Motor neuron (in vitro differentiated cells): ENCODE results near the gene KIF24. TPM values are rescaled to one million over a fixed set of nuclear protein-coding genes. Genes with fewer than 3 reads are reported as not detected.

Experiments
- ATAC-seq, 8 experiments: fragments of 200-7000 bp; cut with Tn5 transposase; replicated peaks in 6 of 8; 2 replicates each; pipeline ENCODE4 v1.8.0; 2021; ENCODE audit warnings: mild to moderate bottlenecking in 8 of 8, moderate library complexity in 8 of 8
- H3K27ac ChIP-seq, 2 donors: fragments of 250-450 bp; sonication (Bioruptor Pico); 2 replicates each; pipeline ENCODE4 v1.9.0; 2021; ENCODE audit warnings: antibody characterized with exemption in 2 of 2, mild to moderate bottlenecking in 2 of 2, moderate library complexity in 1 of 2
- H3K4me1 ChIP-seq, 2 donors: fragments of 250-450 bp; sonication (Bioruptor Pico); replicated peaks in 1 of 2; 2 replicates each; pipeline ENCODE4 v1.6.1; 2021; ENCODE audit warnings: antibody characterized with exemption in 2 of 2, mild to moderate bottlenecking in 2 of 2, moderate library complexity in 1 of 2
- H3K4me3 ChIP-seq, 5 donors: fragments of 250-450 bp; sonication (Bioruptor Pico); 2 replicates each; pipeline ENCODE4 v1.9.0; 2021; ENCODE audit warnings: antibody characterized with exemption in 5 of 5, mild to moderate bottlenecking in 5 of 5, moderate library complexity in 4 of 5
- WGBS, 10 experiments: fragments of 450-650 bp; shearing (Covaris generic); methylation state at CpG; one replicate each; pipeline ENCODE4 v1.0.0; 2022; 5-methylcytosine and 5-hydroxymethylcytosine counted together
- in situ Hi-C, 9 experiments: fragments of 400-800 bp; cut with MboI; loops; one replicate each; pipeline ENCODE4 v1.15.0; 2021; ENCODE audit warnings: low sequenced_read_pairs in 9 of 9, low pct_unique_long_range_greater_than_20kb in 2 of 9; ENCODE audit not compliant: unreplicated experiment in 9 of 9
- total RNA-seq, 8 experiments: library from RNA; unstranded; fragments of 300-600 nt; gene quantifications; 2 replicates each; pipeline versions ENCODE4 v1.2.3 to v1.2.4, GENCODE V29; 2022

KIF24 gene
- total RNA-seq, 8 experiments from 2014 or later: 0.36 to 6.3 (median 2.1) TPM

DNA sequence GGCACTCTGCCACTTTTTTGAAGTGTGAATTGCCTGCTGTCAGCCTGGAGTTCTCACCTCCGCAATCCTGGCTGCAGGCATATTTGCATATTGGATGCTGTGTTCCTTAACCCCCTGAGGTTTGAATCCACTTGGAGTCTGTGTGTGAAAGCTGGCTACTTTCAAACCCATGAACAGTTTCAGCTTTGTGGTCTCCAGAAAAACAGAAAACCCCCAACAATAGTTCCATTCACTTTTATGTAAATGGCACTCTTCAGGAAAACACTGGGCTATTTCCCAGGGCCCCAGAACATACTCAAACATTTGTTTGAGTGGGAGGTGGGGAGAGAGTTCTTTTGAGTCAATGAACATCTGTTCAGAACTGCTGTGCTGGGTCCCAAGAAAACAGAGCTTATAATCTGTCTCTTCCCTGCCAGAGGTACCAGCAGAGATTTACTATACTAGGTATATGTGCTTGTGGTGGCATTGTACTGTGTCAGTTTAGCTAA lies 5.3 kb upstream of the KIF24 start:
- 0 to 100% (median 14%) methylated on average over 1 of the region's 1 CpG; no CpG with 5 or more reads in 3 of the 10 experiments for WGBS, 10 experiments
- peaks cover 19 to 24% of the 10 kb centered on the region in 2 donors for H3K4me1 ChIP-seq
- H3K4me3 ChIP-seq: no peak overlapping the region
- H3K27ac ChIP-seq: peak overlapping the region in 1 of 2 donors; percentile 58
- ATAC-seq: peak in 6 of 8 experiments; percentile 4 to 68 (median 38)
- in situ Hi-C loops: no loop called here

DNA sequence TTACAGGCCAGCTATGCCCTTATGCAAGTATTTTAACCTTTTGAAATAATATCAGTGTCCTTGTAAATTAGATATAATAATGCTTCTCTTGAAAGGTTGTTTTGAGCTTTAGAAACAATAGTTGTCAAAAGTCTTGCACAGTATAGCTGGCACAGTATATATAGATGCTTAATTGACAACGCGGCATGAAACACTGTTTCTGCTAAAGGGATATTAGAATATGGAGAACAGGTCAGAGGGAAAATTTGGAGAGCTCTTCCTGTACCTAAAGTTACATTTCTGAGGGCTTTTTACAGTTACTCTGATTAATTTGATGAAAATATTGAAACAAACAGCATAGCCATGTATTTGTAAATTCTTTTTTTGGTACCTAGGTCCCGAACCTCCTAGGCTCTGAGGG lies 4.8 kb upstream of the KIF24 start:
- H3K4me1 ChIP-seq: peaks cover 19 to 24% of the 10 kb centered on the region in 2 donors
- H3K4me3 ChIP-seq: no peak overlapping the region
- 0 to 100% (median 67%) methylated on average over 2 to 3 of the region's 3 CpGs; no CpG with 5 or more reads in 1 of the 10 experiments for WGBS, 10 experiments
- in situ Hi-C loops: no loop called here
- ATAC-seq: no peak
- peak overlapping the region in 1 of 2 donors; percentile 56 for H3K27ac ChIP-seq

DNA sequence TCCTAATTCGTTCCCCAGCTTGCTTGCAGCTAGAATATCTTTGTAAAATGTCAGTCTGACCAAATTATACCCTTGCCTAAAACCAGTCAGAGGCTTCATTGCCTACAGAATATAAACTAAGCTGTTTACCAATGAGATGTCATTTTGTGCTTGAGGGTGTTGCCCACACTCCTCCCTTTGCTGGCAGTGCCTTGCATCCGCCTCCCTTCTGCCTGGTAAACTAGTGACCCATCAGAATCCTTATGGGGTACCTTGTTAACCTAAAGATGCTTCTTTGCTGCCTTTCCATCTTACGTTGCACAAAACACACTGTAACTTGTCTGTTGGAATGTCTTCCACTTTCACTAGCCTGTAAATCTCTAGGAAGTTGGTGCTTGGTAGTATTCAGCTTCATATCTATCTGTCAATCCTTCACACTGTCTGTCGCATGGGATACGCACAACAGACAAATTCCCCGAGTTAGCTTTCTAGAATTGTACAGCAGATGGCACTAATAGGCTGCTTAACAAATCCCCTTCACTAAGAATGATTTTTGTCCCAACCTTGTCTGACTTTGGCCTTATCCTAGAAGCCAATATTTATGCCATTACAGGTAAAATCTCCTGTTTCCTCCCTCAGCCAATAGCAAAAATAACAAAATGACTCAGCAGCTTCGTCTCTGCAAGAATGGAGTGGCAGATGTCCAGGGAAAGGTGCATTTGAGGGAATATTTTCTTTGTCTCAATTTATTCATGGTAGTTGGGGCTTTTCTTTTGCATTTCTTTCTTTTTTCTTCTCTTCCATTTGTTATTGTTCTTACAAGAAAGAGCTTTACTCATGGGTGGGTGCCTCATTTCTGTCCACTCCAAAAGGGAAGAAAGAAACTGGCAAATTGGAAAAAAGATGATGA lies 3.3 kb upstream of the KIF24 start:
- in situ Hi-C loops: no loop called here
- no peak overlapping the region for H3K4me3 ChIP-seq

DNA sequence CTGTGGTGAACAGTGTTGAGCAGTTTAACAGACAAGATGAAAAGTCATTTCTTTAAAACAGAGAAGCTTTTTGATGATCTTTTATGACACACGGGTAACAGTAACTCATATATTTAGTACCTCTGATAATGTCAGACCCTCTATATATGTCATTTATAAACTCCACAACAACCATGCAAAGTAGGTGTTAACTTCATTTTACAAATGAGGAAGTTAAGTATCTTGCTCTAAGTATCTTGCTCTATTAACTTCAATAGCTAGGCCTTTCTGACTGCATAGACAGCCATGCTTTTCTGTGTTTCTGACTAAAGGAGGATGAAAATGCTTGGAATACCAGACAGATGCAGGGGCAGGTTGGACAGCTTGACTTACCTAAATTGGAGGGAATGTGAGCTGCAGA lies 2.1 kb upstream of the KIF24 start:
- ATAC-seq: no peak
- peaks cover 22 to 24% of the 10 kb centered on the region in 2 donors for H3K4me1 ChIP-seq
- 50 to 100% (median 80%) methylated on average over 1 of the region's 1 CpG; no CpG with 5 or more reads in 3 of the 10 experiments for WGBS, 10 experiments
- H3K27ac ChIP-seq: no peak overlapping the region
- in situ Hi-C loops: no loop called here
- H3K4me3 ChIP-seq: no peak overlapping the region

More for the DNA sequence above, 3.3 kb upstream of the KIF24 start:
- peaks cover 19 to 24% of the 10 kb centered on the region in 2 donors for H3K4me1 ChIP-seq
- no peak overlapping the region for H3K27ac ChIP-seq
- no peak for ATAC-seq
- 17 to 100% (median 40%) methylated on average over 1 to 7 of the region's 7 CpGs; no CpG with 5 or more reads in 1 of the 10 experiments for WGBS, 10 experiments

DNA sequence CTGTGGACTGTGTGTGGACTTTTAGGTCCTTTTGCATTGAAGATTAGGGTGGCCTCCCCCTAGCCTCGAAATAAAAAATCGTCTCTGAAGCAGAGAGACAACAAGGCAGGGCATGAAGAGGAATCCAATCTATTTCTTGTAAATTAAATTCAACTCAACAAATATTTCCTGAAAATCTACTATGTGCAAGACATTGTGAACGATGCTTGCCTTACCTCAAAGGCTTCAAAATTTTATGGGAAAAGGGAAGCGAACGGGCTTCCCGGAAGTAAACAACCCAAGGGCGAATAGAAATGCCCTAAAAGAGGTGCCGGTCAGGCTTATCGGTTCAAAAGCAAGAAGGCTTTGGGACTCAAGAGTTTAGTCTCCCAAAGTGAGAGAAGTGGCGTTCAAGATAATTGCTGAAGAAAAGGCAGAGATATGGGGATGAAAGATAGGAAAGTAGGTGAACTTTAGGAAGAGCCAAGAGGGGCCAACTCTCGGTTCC lies 525 bp downstream of the KIF24 start:
- peak in 2 of 8 experiments; percentile 0 to 1 for ATAC-seq
- in situ Hi-C loops: no loop called here
- Histone ChIP-seq H3K27ac (peak overlapping the region in 1 of 2 donors; percentile 19), H3K4me3 (peak overlapping the region; percentile 57 to 70 (median 60)), H3K4me1 (peaks cover 13 to 14% of the 10 kb centered on the region in 2 donors)
- 0 to 3% (median 0%) methylated on average over 1 to 11 of the region's 11 CpGs for WGBS, 10 experiments

DNA sequence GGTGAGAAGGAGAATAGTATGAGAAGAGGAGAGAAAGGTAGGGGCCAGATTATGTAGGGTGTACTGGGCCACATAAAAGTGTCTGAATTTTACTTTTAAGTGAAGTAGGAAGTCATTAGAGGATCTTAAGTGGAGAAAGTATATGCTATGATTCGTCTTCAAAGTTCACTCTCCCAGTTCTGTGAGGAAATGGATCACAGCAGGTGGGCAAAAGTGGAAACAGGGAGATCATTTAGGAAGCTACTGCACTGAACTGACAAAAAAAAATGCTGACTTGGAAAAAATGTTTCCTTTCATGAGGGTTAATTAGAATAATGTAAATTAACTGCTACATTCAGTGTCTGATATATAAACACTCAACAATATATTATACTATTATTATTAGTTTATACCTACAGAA lies 2.4 kb downstream of the KIF24 start:
- ATAC-seq: no peak
- in situ Hi-C loops: no loop called here
- H3K4me1 ChIP-seq: peaks cover 6% of the 10 kb centered on the region in 2 donors
- 29 to 86% (median 50%) methylated on average over 1 of the region's 1 CpG; no CpG with 5 or more reads in 1 of the 10 experiments for WGBS, 10 experiments
- H3K27ac ChIP-seq: no peak overlapping the region
- no peak overlapping the region for H3K4me3 ChIP-seq

DNA sequence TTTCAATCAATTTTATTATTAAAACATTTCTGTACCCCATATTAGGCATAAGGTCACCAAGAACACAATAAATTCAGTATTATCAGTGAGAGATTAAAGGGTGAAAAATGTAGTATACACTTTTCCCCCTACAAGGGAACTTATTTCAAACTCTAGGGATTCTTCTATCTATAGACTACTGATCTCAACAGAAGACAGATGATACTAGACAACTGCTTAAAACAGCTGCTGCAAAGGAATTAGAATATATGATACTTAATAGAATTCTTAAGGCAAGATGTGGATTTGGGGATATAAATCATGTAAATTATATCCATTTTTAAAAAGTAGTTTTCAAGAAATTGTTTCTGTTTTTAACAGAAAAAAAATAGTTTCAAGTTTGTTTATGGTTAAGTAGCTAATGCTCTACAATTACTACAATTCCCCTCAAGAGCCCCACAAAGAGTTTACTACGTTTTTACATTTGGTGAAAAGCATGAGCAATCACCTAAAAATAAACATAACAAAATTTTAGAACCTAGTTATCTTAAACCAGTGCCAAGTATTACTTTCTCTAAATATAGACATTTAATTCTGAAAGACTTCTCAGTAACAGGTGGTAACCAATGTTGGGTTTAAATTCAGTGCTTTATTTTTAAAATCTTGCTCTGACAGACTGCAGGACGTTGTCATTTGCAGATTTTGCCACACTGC lies 6.0 kb downstream of the KIF24 start:
- Histone ChIP-seq H3K4me3 (no peak overlapping the region), H3K27ac (no peak overlapping the region), H3K4me1 (peaks cover 0 to 3% of the 10 kb centered on the region in 2 donors)
- no peak for ATAC-seq
- 25 to 100% (median 73%) methylated on average over 1 to 2 of the region's 2 CpGs; no CpG with 5 or more reads in 2 of the 10 experiments for WGBS, 10 experiments
- in situ Hi-C loops: no loop called here

DNA sequence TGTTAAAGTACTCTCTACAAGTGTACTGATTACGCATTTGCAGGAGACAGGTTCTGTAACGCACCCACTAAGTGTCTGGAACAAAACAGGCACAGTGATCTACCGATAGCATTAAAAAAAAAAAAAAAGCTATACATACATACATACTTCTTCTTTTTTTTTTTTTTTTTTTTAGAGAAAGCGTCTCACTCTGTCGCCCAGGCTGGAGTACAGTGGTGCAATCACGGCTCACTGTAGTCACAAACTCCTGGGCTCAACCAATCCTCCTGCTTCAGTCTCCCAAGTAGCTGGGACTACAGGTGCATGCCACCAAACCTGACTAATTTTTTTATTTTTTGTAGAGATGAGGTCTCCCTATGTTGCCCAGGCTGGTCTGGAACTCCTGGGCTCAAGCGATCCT lies 7.6 kb downstream of the KIF24 start:
- no peak overlapping the region for H3K27ac ChIP-seq
- H3K4me3 ChIP-seq: no peak overlapping the region
- no peak for ATAC-seq
- no peaks in the 10 kb centered on the region for H3K4me1 ChIP-seq
- in situ Hi-C loops: no loop called here
- WGBS, 10 experiments: 75 to 97% (median 91%) methylated on average over 2 to 6 of the region's 7 CpGs; no CpG with 5 or more reads in 4 of the 10 experiments

DNA sequence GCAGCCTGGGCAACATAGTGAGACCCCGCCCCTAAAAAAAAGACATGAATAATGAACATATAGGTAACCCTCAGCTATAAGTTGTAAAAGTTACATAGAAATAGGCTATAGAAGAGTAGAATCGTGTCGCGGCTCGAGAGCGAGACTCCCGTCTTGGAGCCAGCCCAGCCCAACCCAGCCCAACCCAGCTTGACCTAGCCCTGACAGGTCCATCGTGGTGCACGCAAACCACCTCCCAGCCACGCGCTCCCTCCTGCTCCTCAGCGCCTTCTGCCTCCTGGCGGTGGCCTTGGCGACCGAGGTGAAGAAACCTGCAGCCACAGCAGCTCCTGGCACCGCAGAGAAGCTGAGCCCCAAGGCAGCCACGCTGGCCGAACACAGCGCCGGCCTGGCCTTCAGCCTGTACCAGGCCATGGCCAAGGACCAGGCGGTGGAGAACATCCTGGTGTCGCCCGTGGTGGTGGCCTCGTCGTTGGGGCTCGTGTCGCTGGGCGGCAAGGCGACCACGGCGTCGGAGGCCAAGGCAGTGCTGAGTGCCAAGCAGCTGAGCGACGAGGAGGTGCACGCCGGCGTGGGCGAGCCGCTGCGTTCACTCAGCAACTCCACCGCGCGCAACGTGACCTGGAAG lies 10.8 kb downstream of the KIF24 start:
- in situ Hi-C loops: no loop called here
- 80 to 100% (median 94%) methylated on average over 1 to 23 of the region's 44 CpGs; no CpG with 5 or more reads in 1 of the 10 experiments for WGBS, 10 experiments
- ATAC-seq: no peak

DNA sequence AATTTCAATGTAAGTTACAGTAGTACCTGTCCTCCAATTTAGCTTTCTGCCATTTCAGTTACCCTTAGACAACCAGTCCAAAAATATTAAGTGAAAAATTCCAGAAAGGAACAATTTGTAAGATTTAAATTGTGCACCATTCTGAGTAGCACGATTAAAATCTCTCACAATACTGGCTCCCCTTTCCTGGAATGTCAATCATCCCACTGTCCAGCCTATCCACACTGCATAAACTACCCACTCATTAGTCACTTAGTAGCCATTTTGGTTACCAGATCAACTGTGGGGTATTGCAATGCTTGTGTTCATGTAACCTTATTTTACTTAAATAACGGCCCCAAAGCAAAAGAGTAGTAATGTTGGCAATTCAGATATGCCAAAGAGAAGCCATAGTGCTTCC lies 11.6 kb downstream of the KIF24 start:
- Histone ChIP-seq H3K4me1 (no peaks in the 10 kb centered on the region), H3K27ac (no peak overlapping the region), H3K4me3 (no peak overlapping the region)
- 60 to 100% (median 92%) methylated on average over 1 to 2 of the region's 2 CpGs; no CpG with 5 or more reads in 3 of the 10 experiments for WGBS, 10 experiments
- in situ Hi-C loops: no loop called here
- ATAC-seq: no peak

More for the DNA sequence above, 10.8 kb downstream of the KIF24 start:
- no peak overlapping the region for H3K27ac ChIP-seq
- no peak overlapping the region for H3K4me3 ChIP-seq
- no peaks in the 10 kb centered on the region for H3K4me1 ChIP-seq

DNA sequence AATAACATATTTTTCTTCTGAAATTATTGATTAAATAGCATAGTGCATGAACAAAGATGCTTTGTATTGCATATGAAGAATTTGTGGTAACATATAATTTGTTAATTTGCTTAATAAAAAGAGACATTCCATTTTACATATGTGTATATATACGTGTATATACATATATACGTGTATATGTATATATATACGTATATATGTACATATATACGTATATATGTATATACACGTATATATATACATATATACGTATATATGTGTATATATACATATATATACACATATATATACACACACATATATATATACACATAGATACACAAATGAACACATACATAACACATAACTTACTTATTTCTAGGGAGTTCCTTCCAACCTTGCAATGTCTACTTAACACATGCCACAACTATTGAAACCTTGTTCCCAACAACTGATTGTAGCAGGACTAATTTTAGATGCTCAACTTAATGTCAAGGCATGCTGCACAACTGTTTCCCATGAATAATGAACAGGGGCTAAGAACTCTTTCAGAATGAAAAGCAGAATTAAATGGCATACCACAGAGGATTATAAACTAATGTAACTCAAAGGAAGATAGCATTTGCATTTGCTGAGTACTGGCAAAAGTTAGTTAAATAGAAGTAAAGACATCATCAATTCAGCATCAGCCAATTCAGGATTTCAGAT lies 17.4 kb downstream of the KIF24 start:
- in situ Hi-C loops: no loop called here
- WGBS, 10 experiments: 17 to 100% (median 83%) methylated on average over 1 to 6 of the region's 6 CpGs; no CpG with 5 or more reads in 1 of the 10 experiments
- Histone ChIP-seq H3K27ac (no peak overlapping the region), H3K4me3 (no peak overlapping the region), H3K4me1 (no peaks in the 10 kb centered on the region)
- ATAC-seq: no peak

DNA sequence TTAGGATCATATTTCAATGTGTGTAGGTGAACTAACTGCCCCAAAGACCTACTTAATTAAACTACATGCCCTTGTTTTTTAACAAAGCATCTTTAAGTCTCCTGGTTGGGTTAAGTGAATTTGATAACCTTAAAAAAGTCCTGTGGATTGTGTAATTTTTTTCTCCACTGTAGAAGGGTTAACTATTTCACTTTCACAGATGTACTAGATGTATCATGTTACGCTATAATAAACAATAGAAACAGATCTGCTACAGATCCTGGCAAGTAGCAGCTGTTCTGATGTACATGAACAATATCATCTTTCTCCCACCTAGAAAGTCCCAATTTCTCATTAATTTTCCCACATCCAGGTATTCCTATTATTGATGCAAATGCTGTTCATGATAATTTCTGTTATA lies 18.9 kb downstream of the KIF24 start:
- peak in 1 of 8 experiments; percentile 23 for ATAC-seq
- in situ Hi-C loops: no loop called here
- H3K4me1 ChIP-seq: no peaks in the 10 kb centered on the region
- no peak overlapping the region for H3K4me3 ChIP-seq
- no peak overlapping the region for H3K27ac ChIP-seq
- 100% methylated on average over 1 of the region's 1 CpG; no CpG with 5 or more reads in 3 of the 10 experiments for WGBS, 10 experiments
